OCI-LY3 (cell line): ENCODE measurements around the gene RAPGEF1.
A peak's percentile ranks its signal among the peaks of the same experiment; 100 is the strongest.

ENCODE experiments used
- H2AFZ ChIP-seq: fragments of 200-600, 300-600 bp; shearing (Covaris generic); 2 replicates; pipeline ENCODE4 v1.6.0; 2014; ENCODE audit warnings: antibody characterized with exemption, low read depth, low read length
- H3K27ac ChIP-seq: fragments of 200-600, 300-600 bp; sonication (generic); 2 replicates; pipeline ENCODE4 v1.5.1; 2014; ENCODE audit warnings: mild to moderate bottlenecking, low read length, moderate library complexity, mixed read lengths
- H3K27me3 ChIP-seq: fragments of 200-600, 300-600 bp; sonication (generic); 2 replicates; pipeline ENCODE4 v1.6.1; 2014; ENCODE audit warnings: low read depth, low read length, mixed read lengths
- H3K36me3 ChIP-seq: fragments of 200-600, 300-600 bp; sonication (generic); replicated peaks from 2 replicates; pipeline ENCODE3; 2014; ENCODE audit warnings: low read depth, low read length, mixed read lengths
- H3K4me1 ChIP-seq: fragments of 300-600, 200-600 bp; sonication (generic); 2 replicates; pipeline ENCODE4 v1.6.1; 2014; ENCODE audit warnings: low read length, mixed read lengths
- H3K4me2 ChIP-seq: fragments of 200-600, 300-600 bp; sonication (generic); 2 replicates; pipeline ENCODE4 v1.6.1; 2014; ENCODE audit warnings: low read length, mixed read lengths
- H3K4me3 ChIP-seq: fragments of 300-600, 200-600 bp; sonication (generic); 2 replicates; pipeline ENCODE4 v1.5.1; 2014; ENCODE audit warnings: antibody characterized with exemption, mild to moderate bottlenecking, low read length, moderate library complexity
- H3K79me2 ChIP-seq: fragments of 300-600, 200-600 bp; shearing (Covaris generic); 2 replicates; pipeline ENCODE4 v1.6.1; 2014; ENCODE audit warnings: mild to moderate bottlenecking, low read length, mixed read lengths
- H3K9ac ChIP-seq: fragments of 300-600, 200-600 bp; shearing (Covaris generic); 2 replicates; pipeline ENCODE4 v1.6.0; 2014; ENCODE audit warnings: mild to moderate bottlenecking, low read length, moderate library complexity
- H3K9me3 ChIP-seq: fragments of 200-600, 300-600 bp; shearing (Covaris generic); 2 replicates; pipeline ENCODE4 v1.6.1; 2014; ENCODE audit warnings: low read length, mixed read lengths; ENCODE audit not compliant: insufficient read depth
- H4K20me1 ChIP-seq: fragments of 200-600, 300-600 bp; sonication (generic); 2 replicates; pipeline ENCODE4 v1.6.1; 2016; ENCODE audit warnings: low read length, mixed read lengths; ENCODE audit not compliant: insufficient read depth
- CTCF ChIP-seq: fragments of 200-600, 300-600 bp; sonication (generic); IDR thresholded peaks from 2 replicates; pipeline ENCODE4 v1.5.1; 2014; ENCODE audit warnings: antibody characterized with exemption, low read length, low read depth
- EZH2phosphoT487 ChIP-seq: fragments of 200-600 bp; shearing (Covaris generic); IDR thresholded peaks from 2 replicates; pipeline ENCODE4 v1.6.1; 2018; ENCODE audit warnings: antibody characterized with exemption, mixed run types, low read depth

Gene RAPGEF1

GRCh38 chr9:131627326-131627647 lies 112.6 kb downstream of the RAPGEF1 start:
- peak overlapping the region; percentile 69 for H3K4me3 ChIP-seq
- peak overlapping the region; percentile 78 for H3K4me2 ChIP-seq
- H3K9ac ChIP-seq = peak overlapping the region; percentile 95
- no peaks in the 10 kb centered on the region for H4K20me1 ChIP-seq
- no peaks in the 10 kb centered on the region for H3K27me3 ChIP-seq
- H2AFZ ChIP-seq = no peak overlapping the region
- no peaks in the 10 kb centered on the region for H3K9me3 ChIP-seq
- H3K36me3 ChIP-seq = peaks cover 69% of the 10 kb centered on the region
- peaks cover 98% of the 10 kb centered on the region for H3K4me1 ChIP-seq
- peak overlapping the region; percentile 100 for H3K27ac ChIP-seq
- TF ChIP-seq CTCF (no peak), EZH2phosphoT487 (no peak)
- peaks cover 76% of the 10 kb centered on the region for H3K79me2 ChIP-seq

DNA sequence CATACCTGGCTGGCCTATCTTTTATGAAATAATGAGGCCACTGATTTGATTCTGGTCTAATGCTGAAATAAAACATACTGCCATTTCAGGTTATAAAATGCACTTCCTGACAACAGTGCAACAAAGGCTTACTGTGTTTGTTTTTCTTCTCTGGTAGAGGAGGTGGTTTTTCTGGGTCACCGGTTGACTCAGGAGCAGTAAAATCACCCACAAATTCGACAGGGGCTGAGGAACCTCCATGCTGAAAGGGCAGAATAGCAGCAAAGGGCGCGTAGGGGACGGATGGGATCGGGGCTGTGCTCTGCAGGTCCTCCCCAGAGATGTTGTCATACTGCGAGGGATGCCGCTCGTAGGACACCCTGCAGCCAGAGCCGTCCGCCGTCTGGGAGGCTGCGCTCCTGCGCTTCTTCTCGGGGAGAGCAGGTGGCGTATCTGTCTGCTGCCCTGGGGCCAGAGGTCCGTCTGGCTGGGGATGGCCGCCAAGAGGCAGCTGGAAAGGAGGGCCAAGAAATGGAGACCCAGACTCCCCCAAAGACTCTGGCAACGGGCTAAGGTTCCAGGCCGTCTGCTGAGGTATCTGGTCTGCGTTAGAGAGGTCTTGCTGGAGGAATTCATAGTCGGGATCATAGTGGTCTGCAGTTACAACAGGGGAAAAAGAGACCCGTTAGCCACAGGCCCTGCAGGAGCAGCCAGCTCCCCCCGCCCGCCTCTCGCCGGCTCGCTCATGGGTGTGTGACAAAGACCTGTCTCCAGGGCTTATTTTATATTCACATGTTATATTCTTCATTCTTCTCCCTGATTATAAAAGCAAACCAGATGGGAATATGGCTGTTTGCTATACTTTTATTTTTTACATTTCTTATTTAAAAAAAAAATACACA lies 113.8 kb downstream of the RAPGEF1 start:
- Histone ChIP-seq H3K27ac (peak overlapping the region; percentile 100), H3K9me3 (no peaks in the 10 kb centered on the region), H2AFZ (no peak overlapping the region), H3K9ac (no peak overlapping the region), H3K79me2 (peaks cover 70% of the 10 kb centered on the region), H4K20me1 (no peaks in the 10 kb centered on the region), H3K4me2 (no peak overlapping the region), H3K36me3 (peaks cover 67% of the 10 kb centered on the region), H3K4me3 (no peak overlapping the region), H3K27me3 (no peaks in the 10 kb centered on the region), H3K4me1 (peaks cover 99% of the 10 kb centered on the region)
- no peak for TF ChIP-seq CTCF
- TF ChIP-seq EZH2phosphoT487 = no peak

GRCh38 chr9:131625508-131625787 lies 114.4 kb downstream of the RAPGEF1 start:
- Histone ChIP-seq H3K9me3 (no peaks in the 10 kb centered on the region), H2AFZ (no peak overlapping the region), H3K27ac (peak overlapping the region; percentile 98), H3K4me3 (no peak overlapping the region), H3K4me2 (no peak overlapping the region), H3K4me1 (peaks cover 99% of the 10 kb centered on the region), H3K9ac (no peak overlapping the region), H3K79me2 (peaks cover 76% of the 10 kb centered on the region), H4K20me1 (no peaks in the 10 kb centered on the region), H3K36me3 (peaks cover 73% of the 10 kb centered on the region), H3K27me3 (no peaks in the 10 kb centered on the region)
- TF ChIP-seq CTCF = no peak
- no peak for TF ChIP-seq EZH2phosphoT487

- H3K4me2 ChIP-seq = no peak overlapping the region
- no peak overlapping the region for H2AFZ ChIP-seq
- peaks cover 99% of the 10 kb centered on the region for H3K4me1 ChIP-seq
- peaks cover 78% of the 10 kb centered on the region for H3K36me3 ChIP-seq
- H4K20me1 ChIP-seq = no peaks in the 10 kb centered on the region
- H3K4me3 ChIP-seq = no peak overlapping the region
- H3K27me3 ChIP-seq = no peaks in the 10 kb centered on the region
- H3K9ac ChIP-seq = no peak overlapping the region
- peaks cover 81% of the 10 kb centered on the region for H3K79me2 ChIP-seq
- no peaks in the 10 kb centered on the region for H3K9me3 ChIP-seq
- no peak for TF ChIP-seq CTCF
- no peak for TF ChIP-seq EZH2phosphoT487
- H3K27ac ChIP-seq = peak overlapping the region; percentile 98
Observed at GRCh38 chr9:131624636-131625507, 115.0 kb downstream of the RAPGEF1 start.
